ENCODE measurements around the gene ZNF3.

Gene ZNF3

GRCh38 chr7:100057006-100057405, 24.5 kb downstream of the ZNF3 start:
- no peak for FAIRE-seq

DNA sequence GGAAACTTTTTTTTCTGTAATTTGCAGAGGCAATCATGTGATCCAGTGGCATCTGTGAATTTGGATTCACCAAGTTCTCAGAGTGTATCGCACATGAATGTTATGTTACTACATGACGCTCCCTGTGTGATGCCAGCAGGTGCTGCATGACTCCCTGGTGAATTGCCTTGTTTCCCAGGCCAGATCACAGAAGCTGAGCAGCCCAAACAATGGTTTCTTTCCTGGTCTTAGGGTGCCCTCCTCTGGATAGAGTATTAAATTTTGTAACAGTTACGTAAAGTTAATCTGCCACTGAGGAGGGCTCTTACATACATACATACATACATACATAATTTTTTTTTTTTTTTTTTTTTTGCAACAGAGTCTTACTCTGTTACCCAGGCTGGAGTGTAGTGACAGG, 28.3 kb downstream of the ZNF3 start:
- DNase-seq (ENCODE audit: low spot score) (peak; percentile 57), FAIRE-seq (no peak)

More at GRCh38 chr7:100057006-100057405, 24.5 kb downstream of the ZNF3 start:
- DNase-seq (ENCODE audit: low spot score), result no peak

GRCh38 chr7:100051611-100052010, 29.9 kb downstream of the ZNF3 start:
- FAIRE-seq (no peak), DNase-seq (ENCODE audit: low spot score) (no peak)

GRCh38 chr7:100049441-100050291, 31.9 kb downstream of the ZNF3 start, which contains the start of gene ZSCAN21:
ZSCAN21 (plus strand) TSS chr7:100049774; CDS start chr7:100057007, 7,233 bp downstream.
- FAIRE-seq (peak; percentile 62), DNase-seq (ENCODE audit: low spot score) (peak; percentile 98)

DNA sequence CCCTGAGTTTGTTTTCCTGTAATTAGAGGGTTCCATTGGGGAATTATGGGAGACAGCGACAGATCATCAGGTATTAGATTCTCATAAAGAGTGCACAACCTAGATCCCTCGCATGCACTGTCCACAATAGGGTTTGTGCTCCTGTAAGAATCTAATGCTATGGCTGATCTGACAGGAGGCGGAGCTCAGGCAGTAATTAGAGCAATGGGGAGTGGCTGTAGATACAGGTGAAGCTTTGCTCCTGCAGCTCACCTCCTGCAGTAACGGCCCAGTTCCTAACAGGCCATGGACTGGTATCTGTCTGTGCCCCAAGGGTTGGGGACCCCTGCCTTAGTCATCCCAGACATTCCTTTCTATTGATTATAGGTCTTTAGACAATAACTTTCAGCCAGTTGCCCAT, 32.8 kb downstream of the ZNF3 start:
- DNase-seq (ENCODE audit: low spot score) (no peak), FAIRE-seq (no peak)

GRCh38 chr7:100044718-100045117, 36.8 kb downstream of the ZNF3 start:
- FAIRE-seq (no peak), DNase-seq (ENCODE audit: low spot score) (peak; percentile 37)

DNA sequence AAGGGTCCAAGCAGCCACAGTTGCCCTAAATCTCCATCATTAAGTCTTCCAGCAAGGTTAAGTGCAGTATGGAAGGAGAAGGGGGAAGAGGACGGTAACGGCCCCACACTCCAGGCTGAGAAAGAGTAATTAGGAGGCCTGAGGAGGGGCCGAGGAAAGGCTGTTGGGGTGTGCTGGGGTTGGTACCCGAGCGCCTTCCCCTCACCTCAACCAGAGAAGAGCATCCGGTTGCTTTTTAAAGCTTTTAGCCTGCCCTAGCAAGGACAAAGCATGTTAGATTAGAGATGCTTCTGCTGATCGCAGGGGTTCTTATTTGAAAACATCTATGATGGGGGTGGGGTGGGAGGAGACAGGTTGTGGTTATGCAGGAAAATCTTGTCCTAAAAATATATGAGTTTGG, 40.9 kb downstream of the ZNF3 start:
- FAIRE-seq, result no peak

GRCh38 chr7:100038326-100038725, 43.2 kb downstream of the ZNF3 start:
- DNase-seq (ENCODE audit: low spot score) (no peak), FAIRE-seq (no peak)

More for the DNA sequence above, 40.9 kb downstream of the ZNF3 start:
- DNase-seq (ENCODE audit: low spot score), result no peak

DNA sequence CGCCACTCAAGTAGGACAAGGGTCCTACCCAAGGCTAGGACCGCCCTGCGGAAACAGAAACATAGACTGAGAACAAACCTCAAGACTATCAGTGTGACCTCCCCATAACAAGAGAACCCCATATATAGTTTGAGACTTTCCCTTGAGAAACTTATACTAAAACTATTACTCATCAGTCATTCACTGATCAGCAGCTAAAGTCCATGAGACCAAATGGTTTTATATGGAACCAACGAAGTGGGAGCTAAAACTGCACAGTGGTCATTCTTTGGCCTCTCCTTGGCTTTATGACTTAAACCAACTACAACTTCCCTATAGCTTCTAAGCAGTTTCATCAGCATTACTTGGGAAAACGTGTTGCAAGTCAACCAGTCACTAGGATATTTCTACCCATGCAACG, 45.6 kb downstream of the ZNF3 start:
- no peak for DNase-seq (ENCODE audit: low spot score)
- no peak for FAIRE-seq

- DNase-seq (ENCODE audit: low spot score), result peak; percentile 64
- no peak for FAIRE-seq
These were observed 46.5 kb downstream of the ZNF3 start for GRCh38 chr7:100034871-100035510.

- FAIRE-seq (no peak), DNase-seq (ENCODE audit: low spot score) (no peak)
These were observed 48.0 kb downstream of the ZNF3 start for GRCh38 chr7:100033526-100033925.

GRCh38 chr7:100029596-100029995, 51.9 kb downstream of the ZNF3 start:
- FAIRE-seq, result no peak

GRCh38 chr7:100027197-100027596, 54.3 kb downstream of the ZNF3 start:
- DNase-seq (ENCODE audit: low spot score) (no peak), FAIRE-seq (no peak)

More at GRCh38 chr7:100029596-100029995, 51.9 kb downstream of the ZNF3 start:
- DNase-seq (ENCODE audit: low spot score), result no peak

DNA sequence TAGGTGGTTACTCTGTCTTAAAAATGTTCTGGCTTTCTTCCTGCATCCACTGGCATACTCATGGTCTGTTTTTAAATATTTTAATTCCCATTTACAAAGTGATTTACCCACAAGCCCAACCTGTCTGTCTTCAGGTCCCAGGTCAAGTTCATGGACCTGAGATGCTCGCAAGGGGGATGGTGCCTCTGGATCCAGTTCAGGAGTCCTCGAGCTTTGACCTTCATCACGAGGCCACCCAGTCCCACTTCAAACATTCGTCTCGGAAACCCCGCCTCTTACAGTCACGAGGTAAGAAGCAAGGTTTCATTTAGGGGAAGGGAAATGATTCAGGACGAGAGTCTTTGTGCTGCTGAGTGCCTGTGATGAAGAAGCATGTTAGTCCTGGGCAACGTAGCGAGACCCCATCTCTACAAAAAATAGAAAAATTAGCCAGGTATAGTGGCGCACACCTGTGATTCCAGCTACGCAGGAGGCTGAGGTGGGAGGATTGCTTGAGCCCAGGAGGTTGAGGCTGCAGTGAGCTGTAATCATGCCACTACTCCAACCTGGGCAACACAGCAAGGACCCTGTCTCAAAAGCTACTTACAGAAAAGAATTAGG, 57.4 kb downstream of the ZNF3 start:
- FAIRE-seq (no peak), DNase-seq (ENCODE audit: low spot score) (no peak)

- DNase-seq (ENCODE audit: low spot score) (no peak), FAIRE-seq (no peak)
These were observed 58.0 kb downstream of the ZNF3 start for GRCh38 chr7:100023526-100023925.

DNA sequence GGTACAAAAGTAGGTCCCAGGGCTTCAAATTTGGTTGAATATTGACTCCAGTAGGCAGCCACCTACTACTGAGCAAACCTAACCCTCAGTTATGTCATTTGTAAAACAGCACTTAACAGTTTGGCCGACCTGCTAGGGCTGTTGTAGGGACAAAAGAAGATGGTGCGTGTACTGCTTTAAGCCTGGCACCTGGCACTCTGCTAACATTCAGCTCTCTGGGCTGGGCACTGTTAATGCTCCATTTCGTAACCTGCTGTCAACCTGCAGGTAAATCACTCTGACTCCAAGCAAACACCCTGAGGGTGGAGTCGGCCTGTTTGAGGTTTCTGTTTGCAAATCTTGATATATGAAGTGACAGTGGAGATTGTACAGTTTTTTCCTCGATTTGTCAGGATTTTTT, 58.9 kb downstream of the ZNF3 start:
- FAIRE-seq, result no peak
- DNase-seq (ENCODE audit: low spot score), result no peak

DNA sequence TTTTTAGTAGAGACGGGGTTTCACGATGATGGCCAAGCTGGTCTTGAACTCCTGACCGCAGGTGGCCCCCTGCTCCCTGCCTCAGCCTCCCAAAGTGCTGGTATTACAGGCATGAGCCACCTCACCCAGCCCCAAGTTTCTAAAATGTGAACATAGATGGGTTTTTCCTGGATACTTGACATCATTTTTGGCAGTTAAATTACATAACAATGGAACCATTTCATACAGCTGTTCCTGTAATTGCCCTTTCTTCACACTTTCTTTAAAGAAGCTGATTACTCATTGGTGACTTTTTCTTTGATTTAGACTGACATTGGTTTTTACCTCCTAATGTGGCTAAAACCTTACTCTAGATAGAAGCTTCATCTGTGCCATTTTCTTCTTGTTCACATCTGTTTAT, 60.2 kb downstream of the ZNF3 start:
- DNase-seq (ENCODE audit: low spot score) (no peak), FAIRE-seq (no peak)
